GM18867 (cell line): ENCODE results near the gene RPS27.
"Not testable (repeated sequence)": the region's sequence is repeated elsewhere in the genome, so short reads cannot be mapped to it uniquely, and the experiment has no call there.

Experiments
- ATAC-seq: cut with Tn5 transposase; IDR thresholded peaks from one replicate; pipeline ENCODE4 v1.9.1; 2021; ENCODE audit warnings: mild to moderate bottlenecking, moderate library complexity; ENCODE audit not compliant: unreplicated experiment

RPS27 gene

GRCh38 chr1:153985341-153985912, 5.1 kb upstream of the RPS27 start:
- no peak for ATAC-seq

GRCh38 chr1:153985941-153986761, 4.4 kb upstream of the RPS27 start, which contains the start of gene RAB13:
RAB13 (minus strand) TSS chr1:153986339; CDS start chr1:153986236, 103 bp downstream.
- no peak for ATAC-seq

- no peak for ATAC-seq
Measured at GRCh38 chr1:153987621-153988020, 2.9 kb upstream of the RPS27 start.

- no peak for ATAC-seq
Measured at GRCh38 chr1:153991151-153991630, 629 bp downstream of the RPS27 start.

- no peak for ATAC-seq
Measured at GRCh38 chr1:153991806-153992205, 1.2 kb downstream of the RPS27 start.

- no peak for ATAC-seq
Measured at GRCh38 chr1:153995202-153995601, 4.6 kb downstream of the RPS27 start.

GRCh38 chr1:153995640-153996039, 5.1 kb downstream of the RPS27 start:
- ATAC-seq = no peak

GRCh38 chr1:153996882-153997281, 6.3 kb downstream of the RPS27 start:
- not testable (repeated sequence) for ATAC-seq

- ATAC-seq = no peak
Measured at GRCh38 chr1:154000420-154000819, 9.9 kb downstream of the RPS27 start.

GRCh38 chr1:154006136-154006535, 15.6 kb downstream of the RPS27 start:
- no peak for ATAC-seq

- no peak for ATAC-seq
Measured at GRCh38 chr1:154012129-154012528, 21.6 kb downstream of the RPS27 start.

- ATAC-seq = not testable (repeated sequence)
Measured at GRCh38 chr1:154012543-154012942, 22.0 kb downstream of the RPS27 start.

GRCh38 chr1:154014154-154014907, 23.8 kb downstream of the RPS27 start:
- no peak for ATAC-seq

- ATAC-seq = no peak
Measured at GRCh38 chr1:154019269-154019668, 28.7 kb downstream of the RPS27 start.

- no peak for ATAC-seq
Measured at GRCh38 chr1:154019940-154020339, 29.4 kb downstream of the RPS27 start.

GRCh38 chr1:154033697-154034096, 43.1 kb downstream of the RPS27 start:
- ATAC-seq = not testable (repeated sequence)
